HEK293 (cell line): ENCODE measurements around the gene NOL9.

Source experiments
- CTCF ChIA-PET: fragments of 350-600 bp; formaldehyde crosslinking; extraction: SDS; loops from one replicate; lab custom pipeline; 2021; ENCODE audit warnings: antibody characterized with exemption; lab: Yijun Ruan, JAX
- POLR2A ChIA-PET: fragments of 300-600 bp; formaldehyde crosslinking; extraction: SDS; loops from one replicate; lab custom pipeline; 2020; ENCODE audit warnings: antibody characterized with exemption, inconsistent platforms; lab: Yijun Ruan, JAX
- H3K27ac ChIP-seq: fragments of 200-500 bp; sonication (Bioruptor generic); 2 replicates; pipeline ENCODE4 v1.5.1; 2014; ENCODE audit warnings: low read depth, low read length, control low read depth, inconsistent platforms; ENCODE audit errors: extremely low read depth
- H3K36me3 ChIP-seq, 2 experiments: fragments of 200-500 bp in 1 of 2; sonication (Bioruptor generic) in 1 of 2; 1 replicate in 1 of 2; 2 replicates in 1 of 2; pipeline ENCODE4 v1.5.1; 2014 to 2017; ENCODE audit warnings: inconsistent platforms in 2 of 2, low read length in 2 of 2; ENCODE audit not compliant: control insufficient read depth in 2 of 2, insufficient read depth in 1 of 2
- H3K4me1 ChIP-seq: fragments of 200-500 bp; sonication (Bioruptor generic); 2 replicates; pipeline ENCODE4 v1.5.1; 2014; ENCODE audit warnings: mild to moderate bottlenecking, low read length, inconsistent platforms; ENCODE audit not compliant: control insufficient read depth, insufficient read depth
- H3K4me3 ChIP-seq: 2 replicates; pipeline ENCODE4 v1.5.1; 2011; ENCODE audit warnings: low read depth, mild to moderate bottlenecking, control low read depth, low read length, moderate library complexity
- H3K9me3 ChIP-seq: fragments of 200-500 bp; sonication (Bioruptor generic); 2 replicates; pipeline ENCODE4 v1.5.1; 2014; ENCODE audit warnings: low read depth, low read length, inconsistent platforms; ENCODE audit not compliant: control insufficient read depth, insufficient read depth
- KLF16 ChIP-seq: fragments of 450-650 bp; formaldehyde crosslinking; IDR thresholded peaks from 2 replicates; pipeline ENCODE4 v1.5.1; 2017; ENCODE audit warnings: missing biosample characterization, missing genetic modification characterization
- OVOL3 ChIP-seq: fragments of 450-650 bp; formaldehyde crosslinking; IDR thresholded peaks from 2 replicates; pipeline ENCODE4 v1.5.1; 2016; ENCODE audit warnings: missing biosample characterization, missing genetic modification characterization
- SCRT1 ChIP-seq: fragments of 450-650 bp; formaldehyde crosslinking; IDR thresholded peaks from 2 replicates; pipeline ENCODE4 v1.5.1; 2016; ENCODE audit warnings: missing biosample characterization, missing genetic modification characterization, borderline replicate concordance
- TRIM28 ChIP-seq: IDR thresholded peaks from 2 replicates; pipeline ENCODE4 v1.6.1; 2011; ENCODE audit warnings: low read length, control low read depth, borderline replicate concordance
- ZNF112 ChIP-seq: fragments of 450-650 bp; formaldehyde crosslinking; IDR thresholded peaks from 2 replicates; pipeline ENCODE4 v1.5.0; 2017; ENCODE audit warnings: missing biosample characterization, missing genetic modification characterization
- ZNF174 ChIP-seq: fragments of 450-650 bp; formaldehyde crosslinking; IDR thresholded peaks from 2 replicates; pipeline ENCODE4 v1.5.0; 2017; ENCODE audit warnings: missing biosample characterization, mild to moderate bottlenecking, missing genetic modification characterization
- ZNF184 ChIP-seq: fragments of 450-650 bp; IDR thresholded peaks from 2 replicates; pipeline ENCODE4 v1.5.1; 2018; ENCODE audit warnings: missing biosample characterization, mild to moderate bottlenecking, missing genetic modification characterization
- ZNF19 ChIP-seq: fragments of 450-650 bp; formaldehyde crosslinking; IDR thresholded peaks from 2 replicates; pipeline ENCODE4; 2016; ENCODE audit warnings: missing biosample characterization, missing genetic modification characterization, low read depth
- ZNF23 ChIP-seq: fragments of 450-650 bp; formaldehyde crosslinking; IDR thresholded peaks from 2 replicates; pipeline ENCODE4 v1.5.1; 2016; ENCODE audit warnings: missing biosample characterization, missing genetic modification characterization, borderline replicate concordance
- ZNF274 ChIP-seq, 2 experiments: fragments of 200-500 bp in 1 of 2; fragments of 450-650 bp in 1 of 2; sonication (Bioruptor generic) in 1 of 2; formaldehyde crosslinking in 1 of 2; IDR thresholded peaks; 2 replicates each; pipeline versions ENCODE4 v1.5.1 to v1.6.1; 2014 to 2016; ENCODE audit warnings: borderline replicate concordance in 1 of 2, inconsistent platforms in 1 of 2, low read length in 1 of 2, missing biosample characterization in 1 of 2, missing genetic modification characterization in 1 of 2
- ZNF324 ChIP-seq: fragments of 450-650 bp; formaldehyde crosslinking; IDR thresholded peaks from 2 replicates; pipeline ENCODE4 v1.5.1; 2016; ENCODE audit warnings: missing biosample characterization, missing genetic modification characterization
- ZNF473 ChIP-seq: fragments of 450-650 bp; formaldehyde crosslinking; IDR thresholded peaks from 2 replicates; pipeline ENCODE4 v1.5.1; 2017; ENCODE audit warnings: missing biosample characterization, missing genetic modification characterization
- ZNF514 ChIP-seq: fragments of 450-650 bp; formaldehyde crosslinking; IDR thresholded peaks from 2 replicates; pipeline ENCODE4 v1.5.1; 2016; ENCODE audit warnings: missing biosample characterization, missing genetic modification characterization
- ZNF529 ChIP-seq: fragments of 450-650 bp; formaldehyde crosslinking; IDR thresholded peaks from 2 replicates; pipeline ENCODE4 v1.5.1; 2017; ENCODE audit warnings: missing genetic modification characterization, missing biosample characterization; ENCODE audit not compliant: insufficient replicate concordance
- ZNF600 ChIP-seq: fragments of 450-650 bp; formaldehyde crosslinking; IDR thresholded peaks from 2 replicates; pipeline ENCODE4 v1.5.1; 2016; ENCODE audit warnings: missing biosample characterization, missing genetic modification characterization
- ZNF621 ChIP-seq: fragments of 450-650 bp; formaldehyde crosslinking; IDR thresholded peaks from 2 replicates; pipeline ENCODE4 v1.5.1; 2017; ENCODE audit warnings: missing biosample characterization, missing genetic modification characterization
- ZNF660 ChIP-seq: fragments of 450-650 bp; IDR thresholded peaks from 2 replicates; pipeline ENCODE4 v1.5.1; 2018; ENCODE audit warnings: missing biosample characterization, mild to moderate bottlenecking, missing genetic modification characterization
- ZNF664 ChIP-seq: fragments of 450-650 bp; formaldehyde crosslinking; IDR thresholded peaks from 2 replicates; pipeline ENCODE4 v1.5.1; 2016; ENCODE audit warnings: missing biosample characterization, missing genetic modification characterization
- ZNF677 ChIP-seq: fragments of 450-650 bp; IDR thresholded peaks from 2 replicates; pipeline ENCODE4 v1.5.0; 2018; ENCODE audit warnings: missing biosample characterization, mild to moderate bottlenecking, missing genetic modification characterization, moderate library complexity
- ZNF701 ChIP-seq: fragments of 450-650 bp; formaldehyde crosslinking; IDR thresholded peaks from 2 replicates; pipeline ENCODE4 v1.5.1; 2016; ENCODE audit warnings: missing biosample characterization, missing genetic modification characterization
- ZSCAN16 ChIP-seq: fragments of 450-650 bp; formaldehyde crosslinking; IDR thresholded peaks from 2 replicates; pipeline ENCODE4 v1.5.1; 2016; ENCODE audit warnings: missing biosample characterization, missing genetic modification characterization
- ZSCAN23 ChIP-seq: fragments of 450-650 bp; formaldehyde crosslinking; IDR thresholded peaks from 2 replicates; pipeline ENCODE4 v1.5.1; 2016; ENCODE audit warnings: missing biosample characterization, missing genetic modification characterization
- TF ChIP-seq, protein P1 (sequence below): fragments of 450-650 bp; formaldehyde crosslinking; IDR thresholded peaks from 2 replicates; pipeline ENCODE4 v1.5.1; 2016; ENCODE audit warnings: missing biosample characterization, missing genetic modification characterization
- TF ChIP-seq, protein P2 (sequence below): fragments of 450-650 bp; formaldehyde crosslinking; IDR thresholded peaks from 2 replicates; pipeline ENCODE4 v1.5.1; 2016; ENCODE audit warnings: missing biosample characterization, missing genetic modification characterization
- TF ChIP-seq, protein P3 (sequence below): fragments of 450-650 bp; formaldehyde crosslinking; IDR thresholded peaks from 2 replicates; pipeline ENCODE4 v1.5.1; 2017; ENCODE audit warnings: missing biosample characterization, missing genetic modification characterization
- TF ChIP-seq, protein P4 (sequence below): fragments of 450-650 bp; IDR thresholded peaks from 2 replicates; pipeline ENCODE4 v1.5.1; 2018; ENCODE audit warnings: missing biosample characterization, mild to moderate bottlenecking, missing genetic modification characterization

NOL9 gene

DNA sequence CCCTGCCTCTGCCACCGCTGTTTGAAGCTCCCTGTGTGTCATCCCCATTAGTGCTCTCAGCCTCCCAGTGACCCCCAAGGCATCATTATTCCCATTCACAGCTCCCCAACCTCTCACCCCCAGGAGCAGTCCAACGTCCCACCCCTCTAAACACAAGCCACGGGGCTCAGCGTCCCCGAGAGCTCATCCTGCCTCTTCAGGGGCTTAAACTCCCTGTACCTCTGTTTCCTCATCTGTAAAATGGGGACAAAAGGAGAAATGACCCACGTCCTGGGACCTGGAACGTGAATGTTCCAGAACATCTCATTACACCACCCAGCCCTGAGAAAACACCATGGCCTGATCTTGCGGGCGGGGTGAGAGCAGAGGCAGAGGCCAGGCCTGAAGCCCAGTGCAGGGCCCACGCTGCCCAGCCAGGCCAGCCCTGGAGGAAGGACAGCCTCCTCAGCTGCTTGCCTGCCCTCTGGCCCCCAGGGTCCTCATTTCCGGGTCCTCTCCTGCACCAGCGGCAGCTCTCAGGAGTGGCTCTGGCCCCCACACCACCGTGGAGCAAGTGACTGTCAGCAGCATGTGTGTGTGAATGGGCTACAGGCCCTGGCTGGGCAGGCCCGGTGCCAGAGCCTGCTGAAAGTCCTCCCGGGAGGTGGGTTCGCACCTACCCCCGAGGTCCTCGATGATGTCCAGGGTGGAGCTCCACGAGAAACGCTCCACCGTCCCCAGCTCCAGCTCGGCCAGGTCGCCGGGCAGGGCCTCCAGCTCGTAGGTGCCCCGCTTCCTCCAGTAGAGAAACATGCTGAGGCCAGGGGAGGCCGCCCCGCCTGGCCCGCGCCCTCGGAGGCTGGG, 48.7 kb downstream of the NOL9 start:
- Histone ChIP-seq H3K36me3 (no peaks in the 10 kb centered on the region), H3K4me1 (no peaks in the 10 kb centered on the region), H3K9me3 (no peaks in the 10 kb centered on the region), H3K4me3 (no peak overlapping the region), H3K27ac (no peak overlapping the region)
- TF ChIP-seq ZSCAN16 (tag by site-specific recombination) (no peak), ZNF174 (no peak), ZNF324 (no peak), ZNF600 (tag by site-specific recombination) (no peak), ZNF473 (tag by site-specific recombination) (no peak), ZNF660 (no peak), SCRT1 (tag by site-specific recombination) (no peak)
- TF ChIP-seq, protein P1, sequence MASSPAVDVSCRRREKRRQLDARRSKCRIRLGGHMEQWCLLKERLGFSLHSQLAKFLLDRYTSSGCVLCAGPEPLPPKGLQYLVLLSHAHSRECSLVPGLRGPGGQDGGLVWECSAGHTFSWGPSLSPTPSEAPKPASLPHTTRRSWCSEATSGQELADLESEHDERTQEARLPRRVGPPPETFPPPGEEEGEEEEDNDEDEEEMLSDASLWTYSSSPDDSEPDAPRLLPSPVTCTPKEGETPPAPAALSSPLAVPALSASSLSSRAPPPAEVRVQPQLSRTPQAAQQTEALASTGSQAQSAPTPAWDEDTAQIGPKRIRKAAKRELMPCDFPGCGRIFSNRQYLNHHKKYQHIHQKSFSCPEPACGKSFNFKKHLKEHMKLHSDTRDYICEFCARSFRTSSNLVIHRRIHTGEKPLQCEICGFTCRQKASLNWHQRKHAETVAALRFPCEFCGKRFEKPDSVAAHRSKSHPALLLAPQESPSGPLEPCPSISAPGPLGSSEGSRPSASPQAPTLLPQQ (tag by site-specific recombination), result no peak
- TF ChIP-seq, protein P2, sequence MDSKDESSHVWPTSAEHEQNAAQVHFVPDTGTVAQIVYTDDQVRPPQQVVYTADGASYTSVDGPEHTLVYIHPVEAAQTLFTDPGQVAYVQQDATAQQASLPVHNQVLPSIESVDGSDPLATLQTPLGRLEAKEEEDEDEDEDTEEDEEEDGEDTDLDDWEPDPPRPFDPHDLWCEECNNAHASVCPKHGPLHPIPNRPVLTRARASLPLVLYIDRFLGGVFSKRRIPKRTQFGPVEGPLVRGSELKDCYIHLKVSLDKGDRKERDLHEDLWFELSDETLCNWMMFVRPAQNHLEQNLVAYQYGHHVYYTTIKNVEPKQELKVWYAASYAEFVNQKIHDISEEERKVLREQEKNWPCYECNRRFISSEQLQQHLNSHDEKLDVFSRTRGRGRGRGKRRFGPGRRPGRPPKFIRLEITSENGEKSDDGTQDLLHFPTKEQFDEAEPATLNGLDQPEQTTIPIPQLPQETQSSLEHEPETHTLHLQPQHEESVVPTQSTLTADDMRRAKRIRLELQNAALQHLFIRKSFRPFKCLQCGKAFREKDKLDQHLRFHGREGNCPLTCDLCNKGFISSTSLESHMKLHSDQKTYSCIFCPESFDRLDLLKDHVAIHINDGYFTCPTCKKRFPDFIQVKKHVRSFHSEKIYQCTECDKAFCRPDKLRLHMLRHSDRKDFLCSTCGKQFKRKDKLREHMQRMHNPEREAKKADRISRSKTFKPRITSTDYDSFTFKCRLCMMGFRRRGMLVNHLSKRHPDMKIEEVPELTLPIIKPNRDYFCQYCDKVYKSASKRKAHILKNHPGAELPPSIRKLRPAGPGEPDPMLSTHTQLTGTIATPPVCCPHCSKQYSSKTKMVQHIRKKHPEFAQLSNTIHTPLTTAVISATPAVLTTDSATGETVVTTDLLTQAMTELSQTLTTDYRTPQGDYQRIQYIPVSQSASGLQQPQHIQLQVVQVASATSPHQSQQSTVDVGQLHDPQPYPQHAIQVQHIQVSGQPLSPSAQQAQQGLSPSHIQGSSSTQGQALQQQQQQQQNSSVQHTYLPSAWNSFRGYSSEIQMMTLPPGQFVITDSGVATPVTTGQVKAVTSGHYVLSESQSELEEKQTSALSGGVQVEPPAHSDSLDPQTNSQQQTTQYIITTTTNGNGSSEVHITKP, result no peak
- ChIA-PET CTCF (interaction anchor here (0.7 to 1.0 kb wide), 3 partner anchors 16 to 24 kb away, joined by 3 to 7 read pairs (median 4); no protein-coding TSS in a partner anchor), POLR2A (interaction anchor here (0.6 to 1.3 kb wide), 2 partner anchors 15 to 86 kb away, joined by 3 to 4 read pairs; partner anchors contain the start of gene HES2)

DNA sequence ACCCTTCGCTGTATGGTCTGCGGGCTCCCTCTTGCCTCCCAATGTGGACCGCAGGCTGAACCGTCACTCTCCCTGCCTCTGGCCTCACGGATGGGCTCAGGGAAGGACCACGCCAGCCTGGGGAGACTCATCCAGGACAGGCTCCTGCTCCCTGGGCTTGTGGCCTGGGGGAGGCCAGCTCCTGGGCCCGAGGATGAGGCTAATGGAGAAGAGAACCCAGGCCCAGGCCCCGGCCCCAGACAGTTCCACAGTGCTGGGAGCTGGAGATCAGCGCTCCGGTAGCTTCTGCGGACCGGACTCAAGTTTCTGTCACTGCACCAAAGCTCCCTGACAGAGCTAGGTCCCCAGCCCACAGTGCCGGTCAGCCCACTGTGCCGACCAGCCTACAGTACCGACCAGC, 49.4 kb downstream of the NOL9 start:
- Histone ChIP-seq H3K4me3 (no peak overlapping the region), H3K9me3 (no peaks in the 10 kb centered on the region), H3K4me1 (no peaks in the 10 kb centered on the region), H3K36me3 (no peaks in the 10 kb centered on the region), H3K27ac (no peak overlapping the region)
- ChIA-PET POLR2A (interaction anchor here (0.6 to 1.3 kb wide), 2 partner anchors 15 to 85 kb away, joined by 3 to 4 read pairs; partner anchors contain the start of gene HES2), CTCF (interaction anchor here (0.6 to 1.0 kb wide), 4 partner anchors 15 to 23 kb away, joined by 3 to 7 read pairs (median 4); no protein-coding TSS in a partner anchor)
- TF ChIP-seq ZNF514 (tag by site-specific recombination), result no peak
- TF ChIP-seq ZNF23, result no peak
- TF ChIP-seq ZNF529 (tag by site-specific recombination), result no peak
- no peak for TF ChIP-seq TRIM28
- no peak for TF ChIP-seq ZNF184 (tag by site-specific recombination)
- TF ChIP-seq ZNF112, result no peak
- TF ChIP-seq ZNF621 (tag by site-specific recombination), result no peak
- TF ChIP-seq ZNF274 (IDR thresholded peaks at IDR 0.05; ENCODE audit: low read length), result no peak
- TF ChIP-seq ZNF274 (tag by site-specific recombination; IDR thresholded peaks at IDR 0.05; ENCODE audit: borderline replicate concordance), result no peak
- TF ChIP-seq ZNF677 (tag by site-specific recombination), result no peak
- TF ChIP-seq, protein P3, sequence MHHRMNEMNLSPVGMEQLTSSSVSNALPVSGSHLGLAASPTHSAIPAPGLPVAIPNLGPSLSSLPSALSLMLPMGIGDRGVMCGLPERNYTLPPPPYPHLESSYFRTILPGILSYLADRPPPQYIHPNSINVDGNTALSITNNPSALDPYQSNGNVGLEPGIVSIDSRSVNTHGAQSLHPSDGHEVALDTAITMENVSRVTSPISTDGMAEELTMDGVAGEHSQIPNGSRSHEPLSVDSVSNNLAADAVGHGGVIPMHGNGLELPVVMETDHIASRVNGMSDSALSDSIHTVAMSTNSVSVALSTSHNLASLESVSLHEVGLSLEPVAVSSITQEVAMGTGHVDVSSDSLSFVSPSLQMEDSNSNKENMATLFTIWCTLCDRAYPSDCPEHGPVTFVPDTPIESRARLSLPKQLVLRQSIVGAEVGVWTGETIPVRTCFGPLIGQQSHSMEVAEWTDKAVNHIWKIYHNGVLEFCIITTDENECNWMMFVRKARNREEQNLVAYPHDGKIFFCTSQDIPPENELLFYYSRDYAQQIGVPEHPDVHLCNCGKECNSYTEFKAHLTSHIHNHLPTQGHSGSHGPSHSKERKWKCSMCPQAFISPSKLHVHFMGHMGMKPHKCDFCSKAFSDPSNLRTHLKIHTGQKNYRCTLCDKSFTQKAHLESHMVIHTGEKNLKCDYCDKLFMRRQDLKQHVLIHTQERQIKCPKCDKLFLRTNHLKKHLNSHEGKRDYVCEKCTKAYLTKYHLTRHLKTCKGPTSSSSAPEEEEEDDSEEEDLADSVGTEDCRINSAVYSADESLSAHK, result no peak
- TF ChIP-seq ZNF664 (tag by site-specific recombination), result no peak
- no peak for TF ChIP-seq OVOL3 (tag by site-specific recombination)
- TF ChIP-seq ZNF19 (tag by site-specific recombination), result no peak
- TF ChIP-seq, protein P4, sequence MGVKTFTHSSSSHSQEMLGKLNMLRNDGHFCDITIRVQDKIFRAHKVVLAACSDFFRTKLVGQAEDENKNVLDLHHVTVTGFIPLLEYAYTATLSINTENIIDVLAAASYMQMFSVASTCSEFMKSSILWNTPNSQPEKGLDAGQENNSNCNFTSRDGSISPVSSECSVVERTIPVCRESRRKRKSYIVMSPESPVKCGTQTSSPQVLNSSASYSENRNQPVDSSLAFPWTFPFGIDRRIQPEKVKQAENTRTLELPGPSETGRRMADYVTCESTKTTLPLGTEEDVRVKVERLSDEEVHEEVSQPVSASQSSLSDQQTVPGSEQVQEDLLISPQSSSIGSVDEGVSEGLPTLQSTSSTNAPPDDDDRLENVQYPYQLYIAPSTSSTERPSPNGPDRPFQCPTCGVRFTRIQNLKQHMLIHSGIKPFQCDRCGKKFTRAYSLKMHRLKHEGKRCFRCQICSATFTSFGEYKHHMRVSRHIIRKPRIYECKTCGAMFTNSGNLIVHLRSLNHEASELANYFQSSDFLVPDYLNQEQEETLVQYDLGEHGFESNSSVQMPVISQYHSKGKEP, result no peak
- TF ChIP-seq ZNF701 (tag by site-specific recombination), result no peak
- TF ChIP-seq ZSCAN23 (tag by site-specific recombination), result no peak
- TF ChIP-seq KLF16 (tag by site-specific recombination), result no peak
